SIG-M5 (cell line): Measurements from ENCODE around the gene KCNB1.

Source experiments
- DNase-seq: peaks from one replicate; lab custom pipeline; 2025; lab: John Stamatoyannopoulos, UW

KCNB1 gene

GRCh38 chr20:49409302-49409974 is 73.0 kb downstream of the KCNB1 start:
- DNase-seq: no peak

GRCh38 chr20:49408509-49409104 is 73.9 kb downstream of the KCNB1 start:
- DNase-seq: no peak

GRCh38 chr20:49406666-49407065 is 75.8 kb downstream of the KCNB1 start:
- DNase-seq: no peak

- no peak for DNase-seq
Measured at GRCh38 chr20:49405696-49406095, 76.8 kb downstream of the KCNB1 start.

GRCh38 chr20:49405062-49405683 is 77.3 kb downstream of the KCNB1 start:
- DNase-seq: no peak

- DNase-seq: no peak
Measured at GRCh38 chr20:49404461-49404860, 78.0 kb downstream of the KCNB1 start.

GRCh38 chr20:49403911-49404310 is 78.6 kb downstream of the KCNB1 start:
- DNase-seq: no peak

- no peak for DNase-seq
Measured at GRCh38 chr20:49403012-49403411, 79.5 kb downstream of the KCNB1 start.

GRCh38 chr20:49400904-49401303 is 81.6 kb downstream of the KCNB1 start:
- DNase-seq: no peak

- DNase-seq: no peak
Measured at GRCh38 chr20:49400410-49400809, 82.1 kb downstream of the KCNB1 start.

- no peak for DNase-seq
Measured at GRCh38 chr20:49399329-49399728, 83.1 kb downstream of the KCNB1 start.

- DNase-seq: no peak
Measured at GRCh38 chr20:49398401-49399144, 83.9 kb downstream of the KCNB1 start.

GRCh38 chr20:49397525-49397924 is 84.9 kb downstream of the KCNB1 start:
- no peak for DNase-seq

- no peak for DNase-seq
Measured at GRCh38 chr20:49396230-49396629, 86.2 kb downstream of the KCNB1 start.

- DNase-seq: no peak
Measured at GRCh38 chr20:49395659-49396058, 86.8 kb downstream of the KCNB1 start.

GRCh38 chr20:49395183-49395582 is 87.3 kb downstream of the KCNB1 start:
- DNase-seq: no peak

- DNase-seq: no peak
Measured at GRCh38 chr20:49394757-49395156, 87.7 kb downstream of the KCNB1 start.

- DNase-seq: no peak
Measured at GRCh38 chr20:49394264-49394663, 88.2 kb downstream of the KCNB1 start.

- DNase-seq: no peak
Measured at GRCh38 chr20:49393803-49394202, 88.7 kb downstream of the KCNB1 start.

- no peak for DNase-seq
Measured at GRCh38 chr20:49392745-49393144, 89.7 kb downstream of the KCNB1 start.

- no peak for DNase-seq
Measured at GRCh38 chr20:49391404-49392245, 90.8 kb downstream of the KCNB1 start.

- no peak for DNase-seq
Measured at GRCh38 chr20:49389854-49390253, 92.6 kb downstream of the KCNB1 start.
